ENCODE measurements around the gene PRLHR.

DNA sequence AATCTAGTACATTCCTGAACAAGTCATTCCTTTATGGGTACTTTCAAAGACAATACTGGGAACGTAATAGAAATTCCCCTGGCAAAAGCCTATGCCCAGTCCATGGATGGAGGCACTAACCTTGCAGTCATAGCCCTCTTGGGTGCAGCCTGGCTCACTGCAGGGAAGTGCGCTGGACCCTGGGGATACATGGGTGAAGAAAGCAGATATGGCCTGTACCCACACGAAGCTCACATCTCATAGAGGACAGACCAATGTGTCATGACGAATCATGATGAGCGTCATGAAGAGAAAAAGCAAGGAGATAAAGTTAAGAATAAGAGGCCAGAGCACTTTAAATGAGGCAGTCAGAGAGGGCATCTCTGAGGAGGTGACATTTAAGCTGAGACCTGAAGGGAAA, 11.8 kb downstream of the PRLHR start:
- TF ChIP-seq, protein P1, sequence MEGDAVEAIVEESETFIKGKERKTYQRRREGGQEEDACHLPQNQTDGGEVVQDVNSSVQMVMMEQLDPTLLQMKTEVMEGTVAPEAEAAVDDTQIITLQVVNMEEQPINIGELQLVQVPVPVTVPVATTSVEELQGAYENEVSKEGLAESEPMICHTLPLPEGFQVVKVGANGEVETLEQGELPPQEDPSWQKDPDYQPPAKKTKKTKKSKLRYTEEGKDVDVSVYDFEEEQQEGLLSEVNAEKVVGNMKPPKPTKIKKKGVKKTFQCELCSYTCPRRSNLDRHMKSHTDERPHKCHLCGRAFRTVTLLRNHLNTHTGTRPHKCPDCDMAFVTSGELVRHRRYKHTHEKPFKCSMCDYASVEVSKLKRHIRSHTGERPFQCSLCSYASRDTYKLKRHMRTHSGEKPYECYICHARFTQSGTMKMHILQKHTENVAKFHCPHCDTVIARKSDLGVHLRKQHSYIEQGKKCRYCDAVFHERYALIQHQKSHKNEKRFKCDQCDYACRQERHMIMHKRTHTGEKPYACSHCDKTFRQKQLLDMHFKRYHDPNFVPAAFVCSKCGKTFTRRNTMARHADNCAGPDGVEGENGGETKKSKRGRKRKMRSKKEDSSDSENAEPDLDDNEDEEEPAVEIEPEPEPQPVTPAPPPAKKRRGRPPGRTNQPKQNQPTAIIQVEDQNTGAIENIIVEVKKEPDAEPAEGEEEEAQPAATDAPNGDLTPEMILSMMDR (IDR thresholded peaks at IDR 0.05 in 8 of 11, conservative IDR thresholded peaks at IDR 0.05 in 3 of 11): no peak
- TF ChIP-seq POLR2AphosphoS5 (IDR thresholded peaks at IDR 0.05): no peak

All from spleen (tissue), 7 donors.